ENCODE results near the gene TCP11. TPM values are rescaled to one million over a fixed set of nuclear protein-coding genes. Genes with fewer than 3 reads are reported as not detected.

TCP11 gene
- total RNA-seq, 1 donor from 2014 or later = not detected

- no peak for ATAC-seq
Measured at GRCh38 chr6:35079311-35080000, 61.7 kb downstream of the TCP11 start.

GRCh38 chr6:35078896-35079295 lies 62.2 kb downstream of the TCP11 start:
- no peak overlapping the region for H3K27ac ChIP-seq
- H3K9me3 ChIP-seq = no peaks in the 10 kb centered on the region
- H3K36me3 ChIP-seq = peaks cover 87% of the 10 kb centered on the region
- intact Hi-C loops (cut with DNase I) = no loop called here
- DNase-seq (no peak), ATAC-seq (no peak)
- no peak overlapping the region for H3K4me3 ChIP-seq
- H3K27me3 ChIP-seq (ENCODE audit: low read depth) = no peaks in the 10 kb centered on the region
- peaks cover 19% of the 10 kb centered on the region for H3K4me1 ChIP-seq
- no peak for TF ChIP-seq CTCF (IDR thresholded peaks at IDR 0.05)

More at GRCh38 chr6:35079311-35080000, 61.7 kb downstream of the TCP11 start:
- no peaks in the 10 kb centered on the region for H3K27me3 ChIP-seq (ENCODE audit: low read depth)
- no peak for DNase-seq
- H3K4me3 ChIP-seq = no peak overlapping the region
- intact Hi-C loops (cut with DNase I) = no loop called here
- no peak for TF ChIP-seq CTCF (IDR thresholded peaks at IDR 0.05)
- peaks cover 88% of the 10 kb centered on the region for H3K36me3 ChIP-seq
- no peaks in the 10 kb centered on the region for H3K9me3 ChIP-seq
- peaks cover 19% of the 10 kb centered on the region for H3K4me1 ChIP-seq
- no peak overlapping the region for H3K27ac ChIP-seq

- DNase-seq = no peak
- Histone ChIP-seq H3K36me3 (peaks cover 87% of the 10 kb centered on the region), H3K4me1 (peaks cover 19% of the 10 kb centered on the region), H3K9me3 (no peaks in the 10 kb centered on the region), H3K4me3 (no peak overlapping the region), H3K27me3 (ENCODE audit: low read depth) (no peaks in the 10 kb centered on the region), H3K27ac (no peak overlapping the region)
- intact Hi-C loops (cut with DNase I) = no loop called here
- no peak for TF ChIP-seq CTCF (IDR thresholded peaks at IDR 0.05)
- ATAC-seq = no peak
Measured at GRCh38 chr6:35078226-35078850, 62.8 kb downstream of the TCP11 start.

GRCh38 chr6:35077713-35078105 lies 63.4 kb downstream of the TCP11 start:
- Histone ChIP-seq H3K4me1 (peaks cover 19% of the 10 kb centered on the region), H3K36me3 (peaks cover 87% of the 10 kb centered on the region), H3K27me3 (ENCODE audit: low read depth) (no peaks in the 10 kb centered on the region), H3K4me3 (no peak overlapping the region), H3K27ac (no peak overlapping the region), H3K9me3 (no peaks in the 10 kb centered on the region)
- DNase-seq = no peak
- ATAC-seq = no peak
- no peak for TF ChIP-seq CTCF (IDR thresholded peaks at IDR 0.05)
- intact Hi-C loops (cut with DNase I) = no loop called here

GRCh38 chr6:35076997-35077712 lies 64.0 kb downstream of the TCP11 start:
- Histone ChIP-seq H3K4me1 (peaks cover 14% of the 10 kb centered on the region), H3K4me3 (no peak overlapping the region), H3K27ac (no peak overlapping the region), H3K27me3 (ENCODE audit: low read depth) (no peaks in the 10 kb centered on the region), H3K36me3 (peaks cover 87% of the 10 kb centered on the region), H3K9me3 (no peaks in the 10 kb centered on the region)
- TF ChIP-seq CTCF (IDR thresholded peaks at IDR 0.05) = no peak
- DNase-seq (no peak), ATAC-seq (no peak)
- intact Hi-C loops (cut with DNase I) = no loop called here
